ENCODE results near the gene XKRX.

GRCh38 chrX:100976211-100976610 lies 47.5 kb upstream of the XKRX start:
- no peak for TF ChIP-seq CTCF (IDR thresholded peaks at IDR 0.05)
- TF ChIP-seq POLR2A (IDR thresholded peaks at IDR 0.05), result no peak
